ENCODE measurements around the gene BCO2. TPM values are rescaled to one million over a fixed set of nuclear protein-coding genes. Genes with fewer than 3 reads are reported as not detected.

BCO2 gene
- total and polyA plus RNA-seq, 8 donors = 0.87 to 21.8 (median 1.8) TPM; not detected in 1

DNA sequence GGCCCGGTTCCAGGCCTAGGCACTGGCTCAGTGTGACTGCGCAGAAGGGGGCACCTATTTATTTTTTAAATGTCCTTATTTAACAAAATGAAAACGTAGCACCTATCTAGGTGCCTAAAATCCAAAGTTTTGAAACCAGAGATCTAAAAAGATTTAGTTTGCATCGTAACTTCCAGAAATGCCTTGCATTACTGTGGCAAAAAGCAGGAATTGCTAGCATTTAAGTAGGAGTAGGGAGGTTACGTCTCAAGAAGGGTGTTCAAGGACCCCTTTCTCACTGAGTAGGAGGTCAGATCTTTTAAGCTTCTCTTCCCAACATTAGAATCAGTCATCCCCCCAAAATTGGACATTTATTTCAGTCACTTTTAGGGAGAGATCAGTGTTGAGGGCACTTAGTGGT, 93.1 kb downstream of the BCO2 start:
- H3K27ac ChIP-seq = no peak overlapping the region
- WGBS, 5 donors = 80 to 94% (median 83%) methylated on average over 5 of the region's 5 CpGs
- DNase-seq = no peak
- H3K27me3 ChIP-seq = no peaks in the 10 kb centered on the region
- H3K4me3 ChIP-seq = no peak overlapping the region
- no peaks in the 10 kb centered on the region for H3K9me3 ChIP-seq
- no peaks in the 10 kb centered on the region for H3K36me3 ChIP-seq
- no peak for TF ChIP-seq POLR2A (IDR thresholded peaks at IDR 0.05)
- TF ChIP-seq, protein P1, sequence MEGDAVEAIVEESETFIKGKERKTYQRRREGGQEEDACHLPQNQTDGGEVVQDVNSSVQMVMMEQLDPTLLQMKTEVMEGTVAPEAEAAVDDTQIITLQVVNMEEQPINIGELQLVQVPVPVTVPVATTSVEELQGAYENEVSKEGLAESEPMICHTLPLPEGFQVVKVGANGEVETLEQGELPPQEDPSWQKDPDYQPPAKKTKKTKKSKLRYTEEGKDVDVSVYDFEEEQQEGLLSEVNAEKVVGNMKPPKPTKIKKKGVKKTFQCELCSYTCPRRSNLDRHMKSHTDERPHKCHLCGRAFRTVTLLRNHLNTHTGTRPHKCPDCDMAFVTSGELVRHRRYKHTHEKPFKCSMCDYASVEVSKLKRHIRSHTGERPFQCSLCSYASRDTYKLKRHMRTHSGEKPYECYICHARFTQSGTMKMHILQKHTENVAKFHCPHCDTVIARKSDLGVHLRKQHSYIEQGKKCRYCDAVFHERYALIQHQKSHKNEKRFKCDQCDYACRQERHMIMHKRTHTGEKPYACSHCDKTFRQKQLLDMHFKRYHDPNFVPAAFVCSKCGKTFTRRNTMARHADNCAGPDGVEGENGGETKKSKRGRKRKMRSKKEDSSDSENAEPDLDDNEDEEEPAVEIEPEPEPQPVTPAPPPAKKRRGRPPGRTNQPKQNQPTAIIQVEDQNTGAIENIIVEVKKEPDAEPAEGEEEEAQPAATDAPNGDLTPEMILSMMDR (IDR thresholded peaks at IDR 0.05) = no peak
- no peak for TF ChIP-seq POLR2AphosphoS5 (IDR thresholded peaks at IDR 0.05)
- TF ChIP-seq EP300 (IDR thresholded peaks at IDR 0.05) = no peak
- H3K4me1 ChIP-seq = peaks cover 0 to 7% (median 0%) of the 10 kb centered on the region in 4 donors
- intact Hi-C loops (cut with DNase I; ENCODE audit: low total_unique reads) = no loop called here

Small RNA genes within 50 kb of the gene (small RNA-seq; reads per million reads assigned to genes)
- gene MRPS36P4 = 0 to 0.77 (median 0) reads per million in 4 donors

Other genes starting within 250 kb of the BCO2 start
- gene DIXDC1, start 238.2 kb upstream of the BCO2 start, total RNA-seq = 100 to 1,000 TPM in 1 of 5 donors, 10 to 100 TPM in 4; 19.1 to 128 (median 60.4) TPM
- gene DIXDC1, start 238.2 kb upstream of the BCO2 start, polyA plus RNA-seq = 10 to 100 TPM in 2 of 3 donors, 1 to 10 TPM in 1; 6.2 to 15.6 (median 11.3) TPM
- gene DLAT, start 150.1 kb upstream of the BCO2 start, total RNA-seq = 10 to 100 TPM in 4 of 5 donors, 1 to 10 TPM in 1; 1.2 to 36.5 (median 13.9) TPM
- gene DLAT, start 150.1 kb upstream of the BCO2 start, polyA plus RNA-seq = 10 to 100 TPM; 10.2 to 17.5 (median 14.7) TPM
- gene PIH1D2, start 101.5 kb upstream of the BCO2 start, total RNA-seq = 10 to 100 TPM in 1 of 5 donors, 1 to 10 TPM in 1, under 1 TPM in 1, not detected in 2; 0.55 to 12.5 (median 3.3) TPM
- gene PIH1D2, start 101.5 kb upstream of the BCO2 start, polyA plus RNA-seq = 1 to 10 TPM; 1.6 to 4.4 (median 2.9) TPM
- gene NKAPD1, start 101.2 kb upstream of the BCO2 start, total RNA-seq = 10 to 100 TPM in 4 of 5 donors, 1 to 10 TPM in 1; 8.7 to 26.1 (median 23.5) TPM
- 10 to 100 TPM; 11.1 to 16.8 (median 14.3) TPM for gene NKAPD1, start 101.2 kb upstream of the BCO2 start, polyA plus RNA-seq
- 100 to 1,000 TPM in 1 of 5 donors, 10 to 100 TPM in 4; 13.9 to 107 (median 34.8) TPM for gene TIMM8B, start 88.8 kb upstream of the BCO2 start, total RNA-seq
- gene TIMM8B, start 88.8 kb upstream of the BCO2 start, polyA plus RNA-seq = 100 to 1,000 TPM in 2 of 3 donors, 10 to 100 TPM in 1; 95.9 to 126 (median 122) TPM
- 100 to 1,000 TPM in 2 of 5 donors, 10 to 100 TPM in 3; 27.5 to 162 (median 62.5) TPM for gene SDHD, start 88.6 kb upstream of the BCO2 start, total RNA-seq
- gene SDHD, start 88.6 kb upstream of the BCO2 start, polyA plus RNA-seq = 100 to 1,000 TPM; 123 to 168 (median 137) TPM
- gene IL18, start 11.4 kb upstream of the BCO2 start, total RNA-seq = 10 to 100 TPM in 2 of 5 donors, 1 to 10 TPM in 3; 4.7 to 31.6 (median 9.6) TPM
- gene IL18, start 11.4 kb upstream of the BCO2 start, polyA plus RNA-seq = 10 to 100 TPM; 18.8 to 58.2 (median 33.9) TPM
- 1 to 10 TPM in 1 of 5 donors, not detected in 4; 2.0 TPM for gene TEX12, start 8.1 kb upstream of the BCO2 start, total RNA-seq
- under 1 TPM in 1 of 3 donors, not detected in 2; 0.20 TPM for gene TEX12, start 8.1 kb upstream of the BCO2 start, polyA plus RNA-seq
- gene PTS, start 50.9 kb downstream of the BCO2 start, total RNA-seq = 10 to 100 TPM; 11.3 to 87.8 (median 33.2) TPM
- 10 to 100 TPM; 53.0 to 76.1 (median 71.0) TPM for gene PTS, start 50.9 kb downstream of the BCO2 start, polyA plus RNA-seq
- gene PLET1, start 85.3 kb downstream of the BCO2 start, total RNA-seq = not detected
- gene PLET1, start 85.3 kb downstream of the BCO2 start, polyA plus RNA-seq = not detected